Cardiac atrium fibroblast (primary cell): ENCODE results near the gene NIPBL. TPM values are rescaled to one million over a fixed set of nuclear protein-coding genes. Genes with fewer than 3 reads are reported as not detected.

Source experiments
- total RNA-seq: library from RNA; depleted of rRNA; stranded (reverse); fragments of >200 nt; gene quantifications from 2 replicates; pipeline ENCODE4 v1.2.3, GENCODE V29; 2015

The NIPBL gene
- 8.3 and 13.8 TPM in 2 replicates for total RNA-seq

GRCh38 chr5:36876299-36876964 is at the start of gene NIPBL:
TSS of gene NIPBL (plus strand) at chr5:36876769. CDS start at chr5:36953697, 76,928 bp downstream.

